ENCODE data around the gene CELF2. TPM values are rescaled to one million over a fixed set of nuclear protein-coding genes. Genes with fewer than 3 reads are reported as not detected.

The CELF2 gene
- total RNA-seq, 1 donor from 2014 or later: 110 TPM

- Histone ChIP-seq H3K27me3 (no peaks in the 10 kb centered on the region), H3K4me3 (no peak overlapping the region), H3K9me3 (no peaks in the 10 kb centered on the region), H3K36me3 (no peaks in the 10 kb centered on the region), H3K4me1 (peaks cover 5% of the 10 kb centered on the region), H3K27ac (no peak overlapping the region)
- TF ChIP-seq CTCF (IDR thresholded peaks at IDR 0.05): no peak
- intact Hi-C loops (cut with DNase I): no loop called here
- DNase-seq: no peak
- no peak for ATAC-seq
These were observed 39.3 kb downstream of the CELF2 start for GRCh38 chr10:11057018-11057417.

GRCh38 chr10:11057448-11057847 lies 39.8 kb downstream of the CELF2 start:
- H3K27ac ChIP-seq: no peak overlapping the region

GRCh38 chr10:11057994-11058393 lies 40.3 kb downstream of the CELF2 start:
- intact Hi-C loops (cut with DNase I): no loop called here
- TF ChIP-seq CTCF (IDR thresholded peaks at IDR 0.05): no peak
- DNase-seq: no peak

More at GRCh38 chr10:11057448-11057847, 39.8 kb downstream of the CELF2 start:
- no peaks in the 10 kb centered on the region for H3K36me3 ChIP-seq
- ATAC-seq: no peak
- intact Hi-C loops (cut with DNase I): no loop called here
- no peaks in the 10 kb centered on the region for H3K27me3 ChIP-seq
- no peak for DNase-seq
- no peaks in the 10 kb centered on the region for H3K9me3 ChIP-seq
- H3K4me1 ChIP-seq: peaks cover 5% of the 10 kb centered on the region
- H3K4me3 ChIP-seq: no peak overlapping the region
- no peak for TF ChIP-seq CTCF (IDR thresholded peaks at IDR 0.05)

GRCh38 chr10:11058965-11059364 lies 41.3 kb downstream of the CELF2 start:
- intact Hi-C loops (cut with DNase I): no loop called here
- no peak overlapping the region for H3K27ac ChIP-seq
- no peaks in the 10 kb centered on the region for H3K27me3 ChIP-seq
- no peak for TF ChIP-seq CTCF (IDR thresholded peaks at IDR 0.05)
- DNase-seq (no peak), ATAC-seq (no peak)
- peaks cover 6% of the 10 kb centered on the region for H3K4me1 ChIP-seq
- H3K9me3 ChIP-seq: no peaks in the 10 kb centered on the region
- H3K36me3 ChIP-seq: no peaks in the 10 kb centered on the region
- no peak overlapping the region for H3K4me3 ChIP-seq

More at GRCh38 chr10:11057994-11058393, 40.3 kb downstream of the CELF2 start:
- Histone ChIP-seq H3K36me3 (no peaks in the 10 kb centered on the region), H3K9me3 (no peaks in the 10 kb centered on the region), H3K4me3 (no peak overlapping the region), H3K4me1 (peaks cover 5% of the 10 kb centered on the region), H3K27me3 (no peaks in the 10 kb centered on the region), H3K27ac (no peak overlapping the region)
- peak; percentile 31 for ATAC-seq

- Histone ChIP-seq H3K27me3 (no peaks in the 10 kb centered on the region), H3K36me3 (no peaks in the 10 kb centered on the region), H3K4me1 (peaks cover 18% of the 10 kb centered on the region), H3K4me3 (no peak overlapping the region), H3K27ac (no peak overlapping the region), H3K9me3 (no peaks in the 10 kb centered on the region)
- ATAC-seq (no peak), DNase-seq (no peak)
- TF ChIP-seq CTCF (IDR thresholded peaks at IDR 0.05): no peak
- intact Hi-C loops (cut with DNase I): no loop called here
These were observed 46.2 kb downstream of the CELF2 start for GRCh38 chr10:11063856-11064255.

- no peak for TF ChIP-seq CTCF (IDR thresholded peaks at IDR 0.05)
- Histone ChIP-seq H3K4me1 (peaks cover 13% of the 10 kb centered on the region), H3K4me3 (no peak overlapping the region), H3K27me3 (no peaks in the 10 kb centered on the region), H3K36me3 (no peaks in the 10 kb centered on the region), H3K27ac (no peak overlapping the region), H3K9me3 (no peaks in the 10 kb centered on the region)
- no peak for DNase-seq
- ATAC-seq: no peak
- intact Hi-C loops (cut with DNase I): no loop called here
These were observed 47.2 kb downstream of the CELF2 start for GRCh38 chr10:11064832-11065231.
